Omental fat pad (tissue), 4 donors: ENCODE results near the gene RREB1. TPM values are rescaled to one million over a fixed set of nuclear protein-coding genes. Genes with fewer than 3 reads are reported as not detected.
"Not testable (repeated sequence)": the region's sequence is repeated elsewhere in the genome, so short reads cannot be mapped to it uniquely, and the experiment has no call there.

Experiments
- ATAC-seq: fragments of 150-250 bp; one replicate; pipeline ENCODE4 v1.9.1; 2016; ENCODE audit warnings: mild to moderate bottlenecking, moderate library complexity; ENCODE audit not compliant: low FRiP score
- DNase-seq: peaks from one replicate; pipeline ENCODE4 v3.0.0-alpha.2; 2019; ENCODE audit warnings: low spot score
- total RNA-seq, 4 donors: library from RNA; depleted of rRNA; stranded (reverse); fragments of >200 nt; gene quantifications; one replicate each; pipeline ENCODE4 v1.1.0, GENCODE V29; 2016
- TF ChIP-seq, protein P1 (sequence below), 3 donors: fragments of 450-650 bp; IDR thresholded peaks; one replicate each; pipeline ENCODE4 v1.5.1; 2016 to 2017; ENCODE audit warnings: antibody characterized with exemption in 3 of 3, mild to moderate bottlenecking in 3 of 3, moderate library complexity in 2 of 3

The RREB1 gene
- total RNA-seq, 4 donors from 2014 or later, result 24.9 to 48.1 (median 40.6) TPM

DNA sequence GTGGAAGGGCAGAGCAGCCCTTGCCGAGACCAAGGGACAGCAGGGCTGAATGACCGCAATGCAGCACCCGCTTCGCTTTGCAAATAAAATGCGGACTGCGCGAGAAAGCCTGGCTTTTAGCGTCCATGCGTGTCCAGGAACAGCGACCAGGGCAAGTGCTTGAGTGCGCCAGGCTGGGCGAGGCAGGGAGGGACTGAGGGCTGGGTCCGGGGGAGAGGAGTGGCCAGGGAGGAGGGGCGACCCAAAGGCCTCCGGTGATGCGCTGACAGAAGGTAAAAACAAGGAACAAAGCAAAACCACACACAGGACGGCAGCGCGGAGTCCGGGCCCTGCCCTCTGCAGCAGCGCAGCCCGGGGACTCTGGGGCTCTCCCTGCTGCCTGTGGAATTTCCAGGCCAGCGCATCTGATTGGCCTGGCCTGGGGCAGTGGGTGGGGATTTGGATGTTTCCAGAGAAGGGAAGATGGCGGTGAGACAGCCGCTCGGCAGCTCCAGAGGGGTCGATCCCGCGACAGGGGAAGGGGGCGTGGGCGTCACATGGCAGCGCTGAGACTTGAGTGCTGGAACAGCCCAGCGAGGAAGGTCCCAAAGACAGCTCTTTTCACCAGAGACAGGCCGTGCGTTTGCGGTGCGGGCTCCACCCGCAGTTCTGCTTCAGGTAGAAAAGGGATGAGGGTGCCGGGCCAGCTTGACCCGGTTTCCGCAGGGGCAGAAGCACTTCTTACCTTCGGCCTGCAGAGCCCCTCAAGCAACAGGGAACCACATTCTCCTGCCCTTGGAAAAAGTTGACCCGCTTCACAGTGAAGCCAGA lies 153.5 kb downstream of the RREB1 start:
- ATAC-seq (peak; percentile 95), DNase-seq (peak; percentile 44)
- TF ChIP-seq, protein P1, sequence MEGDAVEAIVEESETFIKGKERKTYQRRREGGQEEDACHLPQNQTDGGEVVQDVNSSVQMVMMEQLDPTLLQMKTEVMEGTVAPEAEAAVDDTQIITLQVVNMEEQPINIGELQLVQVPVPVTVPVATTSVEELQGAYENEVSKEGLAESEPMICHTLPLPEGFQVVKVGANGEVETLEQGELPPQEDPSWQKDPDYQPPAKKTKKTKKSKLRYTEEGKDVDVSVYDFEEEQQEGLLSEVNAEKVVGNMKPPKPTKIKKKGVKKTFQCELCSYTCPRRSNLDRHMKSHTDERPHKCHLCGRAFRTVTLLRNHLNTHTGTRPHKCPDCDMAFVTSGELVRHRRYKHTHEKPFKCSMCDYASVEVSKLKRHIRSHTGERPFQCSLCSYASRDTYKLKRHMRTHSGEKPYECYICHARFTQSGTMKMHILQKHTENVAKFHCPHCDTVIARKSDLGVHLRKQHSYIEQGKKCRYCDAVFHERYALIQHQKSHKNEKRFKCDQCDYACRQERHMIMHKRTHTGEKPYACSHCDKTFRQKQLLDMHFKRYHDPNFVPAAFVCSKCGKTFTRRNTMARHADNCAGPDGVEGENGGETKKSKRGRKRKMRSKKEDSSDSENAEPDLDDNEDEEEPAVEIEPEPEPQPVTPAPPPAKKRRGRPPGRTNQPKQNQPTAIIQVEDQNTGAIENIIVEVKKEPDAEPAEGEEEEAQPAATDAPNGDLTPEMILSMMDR (IDR thresholded peaks at IDR 0.05), result no peak

DNA sequence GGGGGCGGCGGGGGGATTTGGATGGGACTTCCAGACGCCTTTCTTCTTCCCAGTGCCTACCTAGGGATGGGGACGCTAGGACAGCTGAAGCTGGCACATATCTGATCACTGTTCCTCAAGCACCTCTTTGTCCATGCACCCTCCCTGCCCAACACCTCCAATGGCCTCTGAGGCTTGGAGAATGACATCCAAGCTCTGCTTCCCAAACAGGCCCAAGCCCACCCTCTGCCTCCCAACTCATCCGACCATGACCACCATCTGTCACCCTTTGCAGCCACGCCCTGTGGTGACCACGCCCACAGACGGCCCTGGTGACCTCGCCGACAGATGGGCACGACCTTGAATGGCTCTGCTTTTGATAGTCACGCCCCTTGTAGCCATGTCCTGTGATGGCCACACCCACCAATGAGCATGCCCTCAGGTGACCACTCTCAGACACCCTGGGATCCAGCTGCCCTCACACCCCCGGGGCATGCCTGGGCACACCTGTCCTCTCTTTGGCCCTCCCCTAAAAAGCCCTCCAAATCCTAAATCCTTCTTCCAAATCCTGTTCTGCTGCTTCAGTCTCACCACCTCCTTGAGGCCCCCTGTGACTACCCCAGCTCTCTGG lies 154.2 kb downstream of the RREB1 start:
- DNase-seq (no peak), ATAC-seq (no peak)
- TF ChIP-seq, protein P1 (IDR thresholded peaks at IDR 0.05), result no peak

DNA sequence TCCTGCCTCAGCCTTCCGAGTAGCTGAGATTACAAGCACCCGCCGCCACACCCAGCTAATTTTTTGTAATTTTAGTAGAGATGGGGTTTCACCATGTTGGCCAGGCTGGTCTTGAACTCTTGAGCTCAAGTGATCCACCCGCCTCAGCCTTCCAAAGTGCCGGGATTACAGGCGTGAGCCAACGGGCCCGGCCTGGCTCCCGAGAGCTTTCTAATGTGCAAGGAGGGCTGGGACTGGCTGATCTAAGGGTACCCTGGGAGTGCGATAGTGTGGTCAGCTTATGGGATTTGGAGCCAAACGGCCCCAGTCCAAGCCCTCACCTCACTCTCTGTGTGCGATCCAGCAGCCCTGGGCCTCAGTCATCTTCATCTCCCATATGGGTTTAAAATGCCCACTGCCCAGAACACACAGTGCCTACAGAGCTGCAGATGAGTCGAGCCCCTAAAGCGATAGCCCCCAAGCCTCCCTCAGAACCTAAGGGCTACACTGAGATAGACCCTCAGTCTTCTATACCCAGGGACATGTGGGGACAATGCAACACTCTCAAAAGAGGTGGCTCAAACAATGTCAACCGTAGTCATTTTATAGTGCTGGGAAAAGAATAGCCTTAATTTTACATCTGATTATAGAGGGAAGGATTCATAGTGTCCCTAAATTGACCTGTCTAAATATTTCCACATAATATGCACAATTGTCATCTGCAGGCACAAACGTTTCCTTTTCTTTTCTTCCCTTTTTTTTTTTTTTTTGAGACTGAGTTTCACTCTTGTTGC lies 155.2 kb downstream of the RREB1 start:
- TF ChIP-seq, protein P1 (IDR thresholded peaks at IDR 0.05), result no peak
- DNase-seq (no peak), ATAC-seq (no peak)

DNA sequence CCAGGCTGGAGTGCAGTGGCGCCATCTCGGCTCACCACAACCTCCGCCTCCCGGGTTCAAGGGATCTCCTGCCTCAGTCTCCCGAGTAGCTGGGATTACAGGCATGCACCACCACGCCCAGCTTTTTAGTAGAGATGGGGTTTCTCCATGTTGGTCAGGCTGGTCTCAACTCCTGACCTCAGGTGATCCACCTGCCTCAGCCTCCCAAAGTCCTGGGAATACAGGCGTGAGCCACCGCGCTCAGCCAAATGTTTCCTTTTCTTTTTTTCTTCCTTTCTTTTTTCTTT lies 155.7 kb downstream of the RREB1 start:
- ATAC-seq, DNase-seq: not testable (repeated sequence)

DNA sequence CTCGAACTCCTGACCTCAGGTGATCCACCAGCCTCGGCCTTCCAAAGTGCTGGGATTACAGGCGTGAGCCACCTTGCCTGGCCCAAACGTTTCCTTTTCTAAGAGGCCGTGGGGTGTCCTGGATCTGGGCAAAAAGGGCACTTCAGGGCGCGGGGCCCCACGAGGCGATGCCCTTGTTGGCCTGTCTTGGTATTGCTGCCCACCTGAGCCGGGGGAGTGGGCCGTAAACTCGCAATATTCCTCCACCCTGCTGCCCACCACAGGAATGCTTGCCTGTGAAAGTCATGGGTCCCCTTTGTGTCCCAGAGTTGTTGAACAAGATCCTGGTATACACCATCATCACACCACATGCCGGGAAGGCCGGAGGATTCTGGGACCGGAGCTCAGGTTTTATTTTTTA lies 156.3 kb downstream of the RREB1 start:
- TF ChIP-seq, protein P1 (IDR thresholded peaks at IDR 0.05), result no peak
- DNase-seq (no peak), ATAC-seq (no peak)

DNA sequence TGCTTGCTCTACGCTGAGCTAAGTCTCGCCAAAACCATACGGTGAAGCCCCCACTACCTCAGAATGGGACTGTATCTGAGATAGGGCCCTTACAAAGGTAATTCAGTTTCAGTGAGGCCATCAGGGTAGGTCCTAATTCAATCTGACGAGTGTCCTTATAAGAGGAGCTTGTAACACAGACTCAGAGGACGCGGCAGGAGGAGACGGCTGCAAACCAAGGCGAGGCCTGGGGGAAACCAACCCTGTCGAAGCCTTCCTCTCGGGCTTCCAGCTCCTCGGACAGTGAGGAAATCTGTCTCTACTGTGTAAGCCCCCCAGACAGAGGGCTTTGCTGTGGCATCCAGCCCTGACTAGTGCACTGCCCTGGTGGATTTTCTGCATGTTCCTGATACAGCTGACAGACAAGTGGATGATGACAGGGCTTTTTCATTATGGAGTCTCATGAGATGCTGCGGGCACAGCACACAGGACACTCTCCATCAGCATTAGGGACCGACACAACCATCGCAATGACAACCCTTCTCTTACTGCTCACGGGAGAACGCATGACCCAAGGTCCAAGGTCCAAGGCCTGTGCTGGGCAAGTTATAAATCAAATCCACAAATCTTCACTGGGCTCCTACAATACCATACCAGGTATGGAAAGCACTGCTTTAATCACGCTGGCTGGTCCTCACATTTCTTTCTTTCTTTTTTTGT lies 157.1 kb downstream of the RREB1 start:
- DNase-seq (no peak), ATAC-seq (no peak)
- TF ChIP-seq, protein P1 (IDR thresholded peaks at IDR 0.05), result no peak

DNA sequence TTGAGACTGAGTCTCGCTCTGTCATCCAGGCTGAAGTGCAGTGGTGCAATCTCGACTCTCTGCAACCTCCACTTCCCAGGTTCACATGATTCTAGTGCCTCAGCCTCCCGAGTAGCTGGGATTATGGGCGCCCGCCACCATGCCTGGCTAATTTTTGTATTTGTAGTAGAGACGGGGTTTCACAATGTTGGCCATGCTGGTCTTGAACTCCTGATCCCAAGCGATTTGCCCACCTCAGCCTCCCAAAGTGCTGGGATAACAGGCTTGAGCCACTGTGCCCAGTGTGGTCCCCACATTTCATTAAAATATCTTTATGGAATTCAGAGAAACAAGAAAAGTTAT lies 157.6 kb downstream of the RREB1 start:
- ATAC-seq, DNase-seq: not testable (repeated sequence)
